GM12878 (cell line): ENCODE results near the gene ARMC8. TPM values are rescaled to one million over a fixed set of nuclear protein-coding genes. Genes with fewer than 3 reads are reported as not detected.

ENCODE experiments used
- ATAC-seq: fragments of 200-7000 bp; cut with Tn5 transposase; 3 replicates; pipeline ENCODE4 v1.9.1; 2020; ENCODE audit warnings: mild to moderate bottlenecking, moderate library complexity
- BruUV-seq: library from RNA; stranded (reverse); fragments of 400-500 nt; replicated peaks from 2 replicates; lab custom pipeline; 2021; lab: Mats Ljungman, UMichigan
- CTCF ChIA-PET: fragments of 300-600 bp; sonication (Branson Sonifier 250); formaldehyde crosslinking; extraction: SDS; loops from one replicate; lab custom pipeline; 2021; ENCODE audit warnings: inconsistent platforms; lab: Yijun Ruan, JAX
- POLR2A ChIA-PET: fragments of 350-600 bp; formaldehyde crosslinking; extraction: SDS; loops from one replicate; lab custom pipeline; 2021; ENCODE audit warnings: inconsistent platforms; lab: Charles Lee
- RAD21 ChIA-PET: fragments of 300-600 bp; sonication (Branson Sonifier 250); formaldehyde crosslinking; loops from one replicate; lab custom pipeline; 2023; ENCODE audit warnings: antibody characterized with exemption; ENCODE audit not compliant: unreplicated experiment; lab: Charles Lee
- SMC1A ChIA-PET: fragments of 300-600 bp; sonication (Branson Sonifier 250); formaldehyde crosslinking; loops from one replicate; lab custom pipeline; 2023; ENCODE audit not compliant: unreplicated experiment, uncharacterized antibody; lab: Charles Lee
- DNase-seq: peaks from one replicate; pipeline ENCODE4 v3.0.0-alpha.2; 2011; ENCODE audit warnings: low read depth, low spot score
- FAIRE-seq: peaks from 3 replicates; lab custom pipeline; 2011; peaks lifted over from hg19 to GRCh38; lab: Jason Lieb, UNC
- H2AFZ ChIP-seq: 2 replicates; pipeline ENCODE4 v1.6.0; 2011; ENCODE audit warnings: low read depth, low read length, control low read depth; ENCODE audit not compliant: control insufficient read depth
- H3K27ac ChIP-seq: 2 replicates; pipeline ENCODE4 v1.5.1; 2011; ENCODE audit warnings: control low read depth; ENCODE audit not compliant: control insufficient read depth, insufficient read depth
- H3K27me3 ChIP-seq, 2 experiments: replicated peaks in 1 of 2; 2 replicates each; pipeline versions ENCODE4 v1.6.0 to v1.6.1; 2011; ENCODE audit warnings: low read length in 1 of 2; ENCODE audit not compliant: control insufficient read depth in 2 of 2, insufficient read depth in 2 of 2
- H3K36me3 ChIP-seq, 2 experiments: 2 replicates each; pipeline ENCODE4 v1.5.1; 2011; ENCODE audit warnings: low read length in 1 of 2; ENCODE audit not compliant: control insufficient read depth in 2 of 2, insufficient read depth in 2 of 2
- H3K4me1 ChIP-seq: 2 replicates; pipeline ENCODE4 v1.6.1; 2011; ENCODE audit warnings: mild to moderate bottlenecking, low read length, moderate library complexity, mixed read lengths; ENCODE audit not compliant: control insufficient read depth, insufficient read depth
- H3K4me2 ChIP-seq: 2 replicates; pipeline ENCODE4 v1.6.0; 2011; ENCODE audit warnings: control low read depth; ENCODE audit not compliant: control insufficient read depth, insufficient read depth
- H3K4me3 ChIP-seq: fragments of 200-600 bp; sonication (generic); 2 replicates; pipeline ENCODE4 v1.5.1; 2016
- H3K79me2 ChIP-seq: 2 replicates; pipeline ENCODE4 v1.6.0; 2011; ENCODE audit warnings: low read length; ENCODE audit not compliant: control insufficient read depth, insufficient read depth
- H3K9ac ChIP-seq: 2 replicates; pipeline ENCODE4 v1.8.0; 2011; ENCODE audit warnings: low read length, control low read depth, mixed read lengths; ENCODE audit not compliant: control insufficient read depth, insufficient read depth
- H3K9me3 ChIP-seq: replicated peaks from 3 replicates; pipeline ENCODE4 v1.5.1; 2011; ENCODE audit warnings: mild to moderate bottlenecking, low read length; ENCODE audit not compliant: control insufficient read depth, insufficient read depth
- H4K20me1 ChIP-seq: 2 replicates; pipeline ENCODE4 v1.6.0; 2011; ENCODE audit not compliant: control insufficient read depth, insufficient read depth
- ATF3 ChIP-seq: IDR thresholded peaks from 2 replicates; pipeline ENCODE4 v1.6.1; 2011; ENCODE audit warnings: low read depth, mild to moderate bottlenecking, low read length, moderate library complexity, borderline replicate concordance; ENCODE audit errors: extremely low read depth
- CTCF ChIP-seq, 3 experiments: IDR thresholded peaks in 2 of 3; conservative IDR thresholded peaks in 1 of 3; 2 replicates each; pipeline ENCODE4 v1.5.1; 2011; ENCODE audit warnings: low read depth in 3 of 3, low read length in 3 of 3, mild to moderate bottlenecking in 3 of 3, control low read depth in 2 of 3, moderate library complexity in 2 of 3, inconsistent platforms in 1 of 3, mixed read lengths in 1 of 3; ENCODE audit not compliant: control insufficient read depth in 2 of 3, insufficient read depth in 1 of 3; ENCODE audit errors: extremely low read depth in 1 of 3
- EP300 ChIP-seq, 2 experiments: fragments of 150-350 bp in 1 of 2; IDR thresholded peaks; 2 replicates each; pipeline ENCODE4 v1.6.1; 2011 to 2012; ENCODE audit warnings: low read depth in 2 of 2, low read length in 2 of 2, borderline replicate concordance in 1 of 2, improper control_type of control experiment in 1 of 2, inconsistent platforms in 1 of 2; ENCODE audit not compliant: control insufficient read depth in 1 of 2
- FOS ChIP-seq: IDR thresholded peaks from 3 replicates; pipeline ENCODE4 v1.6.1; 2011; ENCODE audit warnings: borderline replicate concordance; ENCODE audit not compliant: insufficient read length; ENCODE audit errors: extremely low read depth
- JUND ChIP-seq: IDR thresholded peaks from 2 replicates; pipeline ENCODE4 v1.6.1; 2012; ENCODE audit warnings: low read depth, mild to moderate bottlenecking, low read length, improper control_type of control experiment, moderate library complexity
- MYC ChIP-seq: IDR thresholded peaks from 2 replicates; pipeline ENCODE4 v1.6.1; 2011; ENCODE audit warnings: mild to moderate bottlenecking, low read length, moderate library complexity, inconsistent platforms; ENCODE audit not compliant: insufficient read depth, insufficient replicate concordance, insufficient read length, severe bottlenecking
- NR2C2 ChIP-seq: IDR thresholded peaks from 2 replicates; pipeline ENCODE4 v1.6.1; 2011; ENCODE audit warnings: borderline replicate concordance, low read depth; ENCODE audit not compliant: control insufficient read depth, insufficient read length
- PAX8 ChIP-seq: fragments of 450-650 bp; IDR thresholded peaks from 2 replicates; pipeline ENCODE4 v1.6.1; 2017; ENCODE audit warnings: mild to moderate bottlenecking, moderate library complexity
- POLR2AphosphoS2 ChIP-seq: IDR thresholded peaks from 2 replicates; pipeline ENCODE4 v1.6.1; 2011; ENCODE audit warnings: low read depth, mild to moderate bottlenecking, low read length, improper control_type of control experiment, moderate library complexity
- RAD21 ChIP-seq: IDR thresholded peaks from 2 replicates; pipeline ENCODE4 v1.6.1; 2011; ENCODE audit warnings: mild to moderate bottlenecking, low read depth, low read length, moderate library complexity; ENCODE audit not compliant: insufficient read depth
- RCOR1 ChIP-seq: conservative IDR thresholded peaks from 2 replicates; pipeline ENCODE4 v1.6.1; 2012; ENCODE audit warnings: low read depth, low read length, improper control_type of control experiment
- RELA ChIP-seq: fragments of 450-650 bp; IDR thresholded peaks from 2 replicates; pipeline ENCODE4 v1.8.0; 2014; ENCODE audit warnings: borderline replicate concordance; ENCODE audit not compliant: partially characterized antibody
- RELB ChIP-seq: fragments of 450-650 bp; IDR thresholded peaks from 2 replicates; pipeline ENCODE4 v1.6.1; 2017; ENCODE audit warnings: low read depth, mild to moderate bottlenecking, moderate library complexity
- REST ChIP-seq: IDR thresholded peaks from 2 replicates; pipeline ENCODE4 v1.6.1; 2012; ENCODE audit warnings: mild to moderate bottlenecking, low read depth, low read length
- STAT1 ChIP-seq: fragments of 450-650 bp; conservative IDR thresholded peaks from 2 replicates; pipeline ENCODE4 v1.6.1; 2014; ENCODE audit warnings: antibody characterized with exemption, mild to moderate bottlenecking
- ZZZ3 ChIP-seq: IDR thresholded peaks from 2 replicates; pipeline ENCODE4 v1.6.1; 2011; ENCODE audit warnings: low read depth; ENCODE audit not compliant: control insufficient read depth, insufficient read length
- WGBS: methylation state at CpG from one replicate; pipeline ENCODE4 v1.1.6; 2016; ENCODE audit warnings: low lambda C conversion rate; ENCODE audit not compliant: insufficient replicate concordance, insufficient coverage; ENCODE audit errors: missing lambda C conversion rate; 5-methylcytosine and 5-hydroxymethylcytosine counted together
- in situ Hi-C: fragments of 300-500 bp; cut with MboI; formaldehyde crosslinking; loops from 9 replicates; pipeline ENCODE4 v1.14.3; 2018; ENCODE audit warnings: mixed read lengths
- intact Hi-C: fragments of 100-400 bp; cut with micrococcal nuclease; formaldehyde crosslinking; loops from one replicate; pipeline ENCODE4 v1.14.2; 2022; ENCODE audit not compliant: unreplicated experiment
- polyA plus RNA-seq, 11 experiments: library from polyadenylated mRNA; depleted of rRNA in 4 of 11; unstranded in 6 of 11; stranded (reverse) in 5 of 11; fragments of >200 nt; fragmentation: Nextera tagmentation in 4 of 11; fragmentation: Illumina TruSeq in 1 of 11; extraction: Ambion mirVana in 4 of 11; extraction: Trizol in 1 of 11; gene quantifications; 1 replicate in 1 of 11; 2 replicates in 10 of 11; pipeline versions ENCODE4 v1.2.1 to v1.2.3, GENCODE V29; 2011 to 2016; ENCODE audit warnings: inconsistent platforms in 2 of 11, missing spikeins in 2 of 11, low read depth in 1 of 11
- total RNA-seq, 4 experiments: library from RNA; depleted of rRNA in 3 of 4; stranded (reverse); fragments of >200 nt in 3 of 4; fragmentation: Illumina TruSeq in 1 of 4; extraction: Trizol in 1 of 4; gene quantifications; 2 replicates each; pipeline versions ENCODE4 v1.2.1 to v1.2.3, GENCODE V29; 2013 to 2021

ARMC8 gene
- total and polyA plus RNA-seq, 10 of the 15 experiments (the other 5 are each of a cell fraction or from before 2014, with no cell fraction given) = 29.8 to 93.4 (median 45.3) TPM

GRCh38 chr3:138267083-138267482 lies 80.0 kb downstream of the ARMC8 start:
- intact Hi-C loops (no loop called here), in situ Hi-C loops (no loop called here)
- Histone ChIP-seq H3K27me3 (no peaks in the 10 kb centered on the region), H3K27ac (no peak overlapping the region), H3K4me2 (no peak overlapping the region), H3K9me3 (no peaks in the 10 kb centered on the region), H3K4me3 (no peak overlapping the region), H3K79me2 (no peaks in the 10 kb centered on the region), H3K9ac (no peak overlapping the region), H3K36me3 (no peaks in the 10 kb centered on the region; a peak in 1 of 4 replicates), H3K4me1 (peaks cover 11% of the 10 kb centered on the region), H2AFZ (no peak overlapping the region), H4K20me1 (no peaks in the 10 kb centered on the region)
- DNase-seq (no peak), ATAC-seq (no peak), FAIRE-seq (no peak)
- ChIA-PET RAD21 (no interaction called here), POLR2A (no interaction called here), CTCF (no interaction called here), SMC1A (no interaction called here)
- no TSS peak for BruUV-seq
- 96% methylated on average over 3 of the region's 3 CpGs for WGBS
- TF ChIP-seq EP300 (IDR thresholded peaks at IDR 0.05; ENCODE audit: borderline replicate concordance in 1 of 2, control insufficient read depth in 1 of 2, low read depth in 2 of 2, low read length in 2 of 2) (no peak), STAT1 (no peak), ZZZ3 (no peak), NR2C2 (no peak), RAD21 (no peak), PAX8 (no peak), REST (no peak), RELA (no peak), FOS (no peak), POLR2AphosphoS2 (no peak), RELB (no peak), JUND (no peak), MYC (no peak), ATF3 (no peak), RCOR1 (no peak), CTCF (IDR thresholded peaks at IDR 0.05 in 2 of 3, conservative IDR thresholded peaks at IDR 0.05 in 1 of 3; ENCODE audit: control insufficient read depth in 2 of 3, extremely low read depth in 1 of 3, insufficient read depth in 1 of 3, low read depth in 3 of 3, low read length in 3 of 3) (no peak)
